Stimulated activated CD4-positive, alpha-beta T cell treated with anti-CD3 and anti-CD28 coated beads, Interleukin-4, amount 100 ng/mL, for 24 hours (primary cell): ENCODE results near the gene NKAIN2.
"Not testable (repeated sequence)": the region's sequence is repeated elsewhere in the genome, so short reads cannot be mapped to it uniquely, and the experiment has no call there.

Experiments used
- DNase-seq: peaks from one replicate; pipeline ENCODE4 v3.0.0-alpha.2; 2020

Gene NKAIN2

DNA sequence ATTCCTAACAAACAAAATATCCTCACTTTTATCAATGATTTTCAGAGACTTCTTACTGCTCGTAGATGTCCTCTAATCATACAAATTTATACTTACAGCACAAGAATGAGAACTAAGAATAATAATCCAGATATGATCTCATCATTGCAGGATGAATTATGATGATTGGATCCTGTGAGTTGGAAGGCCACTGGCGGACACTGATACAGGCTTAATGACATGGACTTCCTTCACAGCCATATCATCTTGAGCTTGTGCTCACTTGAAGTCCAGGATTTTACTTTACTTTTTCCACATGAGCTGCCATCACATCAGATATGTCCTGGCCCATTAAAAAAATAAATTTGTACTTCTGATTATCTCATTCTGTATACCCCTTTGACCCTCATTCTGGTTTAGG is 94.3 kb downstream of the NKAIN2 start:
- DNase-seq = no peak

DNA sequence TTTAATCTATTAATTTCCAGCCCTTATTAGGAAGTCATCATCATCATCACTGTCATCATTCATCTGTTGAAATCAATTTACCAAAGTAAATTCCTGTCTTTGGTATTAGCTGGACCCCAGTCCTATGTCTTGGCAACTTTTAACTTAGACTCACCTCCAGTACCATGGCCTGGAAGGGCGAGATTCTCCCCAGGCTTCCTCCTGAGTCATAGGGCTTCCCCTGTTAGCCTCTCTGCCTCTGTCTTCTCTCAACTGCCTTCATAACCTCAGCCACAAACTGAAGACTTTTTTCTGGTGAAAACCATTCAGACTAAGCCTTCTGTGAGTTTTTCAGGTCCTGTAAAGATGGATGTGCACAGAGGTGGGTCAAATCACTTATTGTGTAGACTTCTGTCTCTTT is 95.0 kb downstream of the NKAIN2 start:
- no peak for DNase-seq

DNA sequence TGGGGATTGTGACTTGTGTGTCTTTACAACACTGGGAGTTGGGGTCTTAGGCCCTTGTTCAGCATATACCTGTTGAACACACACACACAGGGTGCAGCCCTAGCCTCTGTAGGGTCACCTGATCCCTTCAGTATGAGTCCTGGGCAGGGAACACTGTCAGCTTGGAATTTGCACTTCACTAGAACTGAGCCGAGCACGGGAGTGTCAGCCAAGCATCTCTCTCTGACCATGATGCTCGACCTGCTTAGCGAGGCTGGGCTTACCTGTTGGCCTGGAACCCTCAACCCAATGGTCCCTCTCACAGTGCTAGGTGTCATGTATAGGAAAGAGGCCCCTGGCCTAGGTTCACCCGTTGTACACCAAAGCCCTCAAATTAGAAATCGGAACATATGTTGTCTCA is 96.1 kb downstream of the NKAIN2 start:
- no peak for DNase-seq

DNA sequence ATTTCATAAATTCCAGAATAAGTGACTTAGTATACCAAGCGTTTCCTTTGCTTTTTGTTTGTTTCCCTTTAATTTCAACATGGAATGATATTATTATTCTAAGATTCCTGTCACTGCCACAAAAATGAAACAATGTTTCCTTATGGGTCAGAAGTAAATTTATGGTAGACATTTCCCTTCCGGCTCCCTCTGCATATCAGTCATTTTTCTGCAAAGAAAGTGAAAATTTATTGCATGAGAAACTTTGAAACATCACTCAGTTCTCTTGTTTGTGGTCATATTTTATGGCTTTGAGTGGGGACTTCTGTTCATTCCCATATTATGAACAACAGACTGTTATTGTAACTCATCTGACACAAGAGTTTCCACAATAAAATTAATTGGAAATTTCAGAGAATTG is 97.8 kb downstream of the NKAIN2 start:
- no peak for DNase-seq

DNA sequence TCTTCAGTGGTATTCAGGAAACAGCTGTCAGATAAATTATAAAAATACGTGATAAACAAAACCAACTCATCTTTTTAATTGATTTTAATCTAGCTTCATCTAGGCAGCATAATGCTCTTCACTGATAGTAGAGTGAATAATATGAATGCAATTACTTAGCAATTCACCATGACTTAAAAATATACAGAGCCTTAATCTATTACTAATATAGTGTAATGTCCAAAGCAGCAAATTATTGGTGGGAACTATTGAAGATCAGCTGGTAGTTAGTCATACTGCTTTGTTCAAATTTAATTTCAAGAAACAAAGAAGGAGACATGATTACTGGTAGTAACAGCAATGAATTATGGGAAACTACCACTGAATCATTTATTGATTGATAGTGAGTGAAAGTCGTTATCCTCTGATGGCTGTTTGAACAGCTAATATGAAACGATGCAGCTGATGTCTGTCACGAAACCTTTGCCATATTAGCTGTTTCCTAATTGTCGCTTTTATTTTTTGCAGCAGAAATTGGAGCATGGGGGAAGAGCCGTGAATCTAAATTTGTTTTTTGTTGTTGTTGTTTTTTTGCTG is 99.2 kb downstream of the NKAIN2 start:
- no peak for DNase-seq

DNA sequence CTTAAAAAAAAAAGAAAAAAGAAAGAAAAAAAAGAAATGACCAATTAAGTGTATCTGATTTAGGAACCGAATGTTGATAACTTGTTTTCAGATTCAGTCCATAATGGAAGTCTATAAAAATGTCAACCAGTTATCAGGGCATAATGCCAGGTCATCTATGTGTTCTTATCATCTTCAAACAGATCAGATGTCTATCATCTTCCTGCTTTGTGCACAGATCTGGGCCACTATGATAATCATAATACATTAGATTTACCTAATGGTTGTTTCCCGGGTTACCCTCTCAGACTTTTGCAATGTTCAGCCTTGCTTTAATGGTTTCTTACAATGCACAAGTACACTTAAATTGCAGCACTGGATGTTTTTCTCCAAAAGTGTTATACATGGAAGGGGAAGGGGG is 100.6 kb downstream of the NKAIN2 start:
- DNase-seq = no peak

DNA sequence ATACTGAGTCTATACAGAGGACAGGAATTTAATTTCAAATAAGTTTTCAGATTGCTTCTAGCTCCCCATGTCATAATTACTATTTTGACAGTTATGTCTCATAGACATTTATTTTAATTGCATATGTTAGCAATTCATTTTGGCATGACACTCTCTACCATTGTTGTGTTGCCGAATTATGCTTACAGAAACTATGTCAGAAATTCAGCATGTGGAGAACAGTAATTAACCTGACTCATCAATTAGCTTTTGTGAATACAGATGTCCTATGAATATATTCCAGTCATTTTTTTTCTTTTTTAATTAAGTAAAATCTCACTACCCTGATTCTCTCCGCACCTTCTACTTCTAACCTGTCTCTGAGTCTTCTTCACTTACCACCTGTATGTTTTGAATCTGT is 105.1 kb downstream of the NKAIN2 start:
- DNase-seq = no peak

DNA sequence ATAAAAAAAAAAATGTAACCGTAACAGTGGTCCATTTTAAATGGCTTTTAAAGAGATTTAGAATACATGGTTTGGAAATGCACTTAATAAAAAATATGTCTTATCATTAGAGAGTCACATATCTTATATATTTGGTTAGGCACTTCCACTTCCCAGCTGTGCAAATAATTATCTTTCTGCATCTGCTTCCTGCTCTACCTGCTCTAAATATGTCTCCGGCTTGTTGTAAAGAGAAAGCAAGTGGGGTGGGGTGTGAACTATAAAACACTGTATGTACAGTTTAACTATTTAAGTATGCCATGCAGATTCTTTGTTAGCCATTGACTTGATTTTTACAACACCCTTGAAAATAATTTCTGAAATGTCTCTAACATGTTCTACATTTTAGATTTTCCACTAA is 106.3 kb downstream of the NKAIN2 start:
- DNase-seq = no peak

DNA sequence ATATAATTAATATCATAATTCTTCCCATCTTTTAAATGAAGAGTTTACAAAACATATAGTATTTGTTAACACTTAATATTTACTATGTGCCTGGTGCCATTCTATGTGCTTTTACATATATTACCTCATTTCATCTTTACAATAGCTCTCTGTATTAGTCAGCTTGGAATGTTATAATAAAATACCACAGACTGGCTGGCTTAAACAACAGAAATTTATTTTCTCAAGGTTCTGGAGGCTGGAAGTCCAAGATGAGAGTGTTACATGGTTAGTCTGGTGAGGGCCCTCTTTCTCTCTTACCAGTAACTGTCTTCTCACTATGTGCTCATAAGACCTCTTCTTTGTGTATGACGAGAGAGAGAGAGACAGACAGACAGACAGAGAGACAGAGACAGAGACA is 110.2 kb downstream of the NKAIN2 start:
- DNase-seq = no peak

DNA sequence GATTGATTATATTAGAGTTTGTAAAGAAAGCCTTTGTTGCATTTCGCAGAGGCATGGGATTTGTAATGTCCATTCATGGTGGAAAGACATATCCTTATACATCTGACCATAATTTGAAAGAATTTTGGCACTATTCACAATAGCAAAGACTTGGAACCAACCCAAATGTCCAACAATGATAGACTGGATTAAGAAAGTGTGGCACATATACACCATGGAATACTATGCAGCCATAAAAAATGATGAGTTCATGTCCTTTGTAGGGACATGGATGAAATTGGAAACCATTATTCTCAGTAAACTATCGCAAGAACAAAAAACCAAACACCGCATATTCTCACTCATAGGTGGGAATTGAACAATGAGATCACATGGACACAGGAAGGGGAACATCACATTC is 119.7 kb downstream of the NKAIN2 start:
- DNase-seq = not testable (repeated sequence)

DNA sequence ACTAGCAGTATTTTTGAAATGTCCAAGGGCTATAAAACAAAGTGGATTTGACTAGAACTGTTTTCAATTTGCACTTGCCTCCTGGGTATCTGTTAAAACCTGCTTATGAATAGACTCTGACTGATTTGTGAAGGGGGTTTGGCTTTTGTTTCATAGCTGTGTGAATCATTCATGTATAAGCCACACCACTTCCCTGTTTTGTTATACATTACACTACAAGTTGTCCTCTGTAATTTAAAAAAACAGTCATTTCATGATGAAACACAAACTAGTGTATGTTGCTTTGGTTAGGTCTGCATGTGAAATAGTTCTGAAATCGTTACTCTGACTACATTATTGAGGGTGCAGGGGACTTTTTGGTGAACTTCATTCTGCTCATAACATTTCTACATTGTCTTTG is 121.7 kb downstream of the NKAIN2 start:
- DNase-seq = no peak

DNA sequence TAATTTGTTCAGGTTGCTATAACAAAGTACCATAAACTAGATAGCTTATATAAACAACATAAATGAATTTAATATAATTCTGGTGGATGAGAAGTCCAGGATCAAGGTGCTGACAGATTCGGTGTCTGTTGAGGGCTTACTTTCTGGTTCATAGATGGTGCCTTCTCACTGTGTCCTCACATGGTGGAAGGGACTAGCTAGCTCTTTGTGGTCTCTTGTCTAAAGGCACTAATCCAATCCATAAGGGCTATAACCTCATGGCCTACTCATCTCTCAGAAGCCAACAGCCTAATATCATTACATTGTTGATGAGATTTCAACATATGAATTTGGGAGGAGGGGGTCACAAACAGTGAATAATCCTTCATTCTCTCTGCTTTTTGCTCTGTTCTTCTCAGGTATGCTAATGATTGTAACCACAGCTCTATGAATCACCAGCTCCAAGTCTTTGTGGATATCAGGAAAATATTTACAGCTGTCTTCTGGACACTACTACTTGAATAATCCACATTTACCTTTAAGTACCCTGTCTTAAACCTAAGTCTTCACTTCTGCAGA is 122.3 kb downstream of the NKAIN2 start:
- no peak for DNase-seq

DNA sequence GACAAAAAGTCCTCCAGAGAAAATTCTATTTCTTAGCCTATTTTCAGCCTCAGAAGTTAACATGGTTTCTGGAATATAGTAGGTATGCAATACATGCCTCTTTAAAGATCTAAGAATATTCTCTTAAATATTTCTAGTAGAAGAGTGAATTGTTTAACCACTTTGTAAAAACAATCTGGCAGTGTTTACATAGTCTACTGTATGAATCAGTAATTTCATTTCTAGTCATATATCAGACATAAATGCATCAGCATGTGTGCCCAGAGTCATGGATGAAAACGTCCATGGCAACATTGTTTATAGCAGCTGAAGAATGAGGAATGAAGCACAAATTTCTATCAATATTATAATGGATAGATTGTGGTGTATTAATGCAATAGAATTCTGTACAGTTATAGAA is 124.9 kb downstream of the NKAIN2 start:
- DNase-seq = no peak

DNA sequence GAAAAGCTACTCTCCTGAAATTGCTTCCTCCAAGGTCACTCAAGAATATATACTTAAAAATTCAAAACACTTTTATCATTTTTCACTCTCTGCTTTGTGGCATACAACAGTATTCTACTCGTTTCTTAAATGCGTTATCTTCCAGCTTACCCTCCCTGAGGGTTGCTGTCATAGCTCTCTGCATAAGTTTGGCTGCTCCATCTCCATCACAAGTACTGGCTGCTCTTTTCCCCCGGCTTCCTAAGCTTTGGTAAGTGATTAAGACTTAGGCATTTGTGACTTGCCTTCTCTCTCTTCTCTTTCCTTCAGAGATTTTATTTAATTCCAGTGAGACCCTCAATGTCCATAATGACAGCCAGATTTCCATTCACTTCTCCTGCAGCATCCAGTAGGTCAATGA is 128.3 kb downstream of the NKAIN2 start:
- DNase-seq = no peak

DNA sequence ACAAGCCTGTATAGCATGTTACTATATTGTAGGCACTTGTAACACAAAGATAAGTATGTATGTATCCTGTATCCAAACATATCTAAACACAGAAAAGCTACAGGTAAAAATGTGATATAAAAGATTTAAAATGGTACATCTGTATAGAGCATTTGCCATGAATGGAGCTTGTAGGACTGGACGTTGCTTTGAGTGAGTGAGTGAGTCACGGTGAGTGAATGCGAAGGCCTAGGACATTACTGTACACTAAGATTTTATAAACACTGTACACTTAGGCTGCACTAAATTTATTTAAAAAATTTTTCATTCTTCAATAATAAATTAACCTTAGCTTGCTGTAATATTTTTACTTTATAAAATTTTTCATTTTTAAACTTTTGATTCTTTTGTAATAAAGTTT is 136.9 kb downstream of the NKAIN2 start:
- no peak for DNase-seq

DNA sequence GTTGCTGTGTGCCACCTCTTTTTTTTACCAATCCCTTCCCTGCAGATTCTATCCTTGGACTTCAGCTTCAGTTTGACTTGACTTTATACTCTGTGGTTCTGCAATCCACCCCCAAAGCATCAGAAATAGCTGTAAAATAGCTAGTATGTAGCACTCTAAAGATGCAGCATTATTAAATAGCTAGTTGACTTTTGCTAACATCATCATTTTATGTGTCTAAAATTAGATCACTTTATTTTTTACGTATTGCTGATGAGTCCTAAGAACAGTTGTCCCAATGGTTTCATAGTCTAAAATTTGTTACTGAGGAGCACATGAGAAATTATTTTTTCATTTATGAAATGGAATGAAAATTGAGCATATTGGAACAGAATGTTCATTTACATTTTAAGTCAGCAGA is 138.2 kb downstream of the NKAIN2 start:
- no peak for DNase-seq

DNA sequence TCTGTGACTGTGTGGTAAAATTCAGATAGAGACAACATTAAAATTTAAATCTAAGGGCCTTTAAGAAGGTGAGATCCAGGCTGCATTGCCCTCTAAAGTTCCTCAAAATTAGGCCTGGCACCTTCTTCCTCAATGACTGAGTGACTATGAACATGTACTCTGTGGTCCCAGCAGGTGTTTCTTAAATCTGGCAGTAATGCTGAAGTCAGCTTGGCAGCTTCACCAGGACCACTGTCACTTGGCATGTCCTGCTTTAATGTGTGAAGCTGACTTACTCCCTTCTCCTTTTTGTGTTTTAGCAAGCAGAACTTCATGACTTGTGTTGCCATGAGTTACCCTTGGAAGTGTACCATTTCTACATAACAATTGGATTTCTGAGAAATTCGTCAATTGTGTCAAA is 141.7 kb downstream of the NKAIN2 start:
- DNase-seq = no peak

DNA sequence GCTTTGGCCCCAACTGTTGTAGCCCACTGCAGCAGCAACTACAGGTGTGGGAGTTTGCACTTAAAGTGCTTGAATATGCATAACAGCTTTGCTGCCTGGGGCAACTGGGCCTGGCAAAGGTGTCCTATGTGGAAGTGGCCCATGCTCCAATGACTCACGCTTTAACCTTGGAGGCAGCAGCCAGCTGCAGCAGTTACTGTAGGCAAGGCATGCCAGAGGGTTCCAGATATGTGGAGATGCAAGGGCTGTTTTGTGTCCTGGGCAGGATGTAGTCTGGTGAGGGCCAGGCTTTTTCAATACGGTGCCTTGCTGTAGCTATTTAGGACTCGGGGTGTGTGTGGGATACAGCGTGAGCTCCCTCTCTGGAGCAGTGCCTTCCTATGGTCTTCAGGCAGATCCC is 150.3 kb downstream of the NKAIN2 start:
- no peak for DNase-seq

DNA sequence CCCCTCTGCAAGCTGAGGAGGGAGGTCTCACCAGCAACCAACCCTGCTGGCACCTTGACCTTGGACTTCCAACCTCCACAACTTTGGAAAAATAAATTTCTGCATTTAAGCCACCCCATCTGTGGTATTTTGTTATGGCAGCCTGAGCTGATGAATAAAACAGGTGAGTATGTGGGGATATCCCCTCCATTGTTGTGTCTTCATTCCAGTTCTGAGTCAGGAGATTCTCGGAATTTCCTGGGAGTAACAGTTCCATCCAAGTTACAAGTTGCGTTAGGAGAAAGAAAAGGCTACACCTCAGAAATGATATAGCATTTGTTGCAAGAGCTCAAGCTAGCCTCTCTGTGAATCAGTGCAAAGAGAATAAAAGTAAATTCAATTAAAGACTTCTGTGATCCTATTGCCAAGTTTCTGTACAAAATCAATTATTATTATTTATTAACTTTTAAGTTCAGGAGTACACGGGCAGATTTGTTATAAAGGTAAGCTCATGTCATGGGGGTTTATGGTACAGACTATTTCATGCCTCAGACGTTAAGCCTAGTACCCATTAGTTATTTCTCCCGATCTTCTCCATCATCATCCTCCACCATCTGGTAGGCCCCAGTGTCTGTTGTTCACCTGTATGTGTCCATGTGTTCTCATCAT is 153.0 kb downstream of the NKAIN2 start:
- no peak for DNase-seq

DNA sequence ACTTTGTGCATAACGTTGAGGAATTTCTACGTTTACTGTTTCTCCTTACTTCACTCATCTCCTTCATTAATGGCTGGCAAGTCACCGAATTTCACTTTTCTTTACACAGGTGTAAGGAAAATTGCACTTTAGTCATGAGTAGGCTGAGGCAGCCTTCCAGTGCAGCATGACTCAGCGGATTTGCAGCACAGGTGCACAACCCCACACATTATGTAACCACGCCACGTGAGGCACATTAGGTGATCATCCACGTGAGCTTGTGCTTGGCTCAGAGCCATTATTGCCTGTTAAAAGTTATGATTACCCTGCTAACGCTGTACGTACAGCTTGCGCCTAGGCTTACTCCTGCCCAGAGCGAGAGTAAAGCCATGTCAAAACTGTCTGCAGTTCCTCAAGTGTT is 158.8 kb downstream of the NKAIN2 start:
- DNase-seq = no peak

DNA sequence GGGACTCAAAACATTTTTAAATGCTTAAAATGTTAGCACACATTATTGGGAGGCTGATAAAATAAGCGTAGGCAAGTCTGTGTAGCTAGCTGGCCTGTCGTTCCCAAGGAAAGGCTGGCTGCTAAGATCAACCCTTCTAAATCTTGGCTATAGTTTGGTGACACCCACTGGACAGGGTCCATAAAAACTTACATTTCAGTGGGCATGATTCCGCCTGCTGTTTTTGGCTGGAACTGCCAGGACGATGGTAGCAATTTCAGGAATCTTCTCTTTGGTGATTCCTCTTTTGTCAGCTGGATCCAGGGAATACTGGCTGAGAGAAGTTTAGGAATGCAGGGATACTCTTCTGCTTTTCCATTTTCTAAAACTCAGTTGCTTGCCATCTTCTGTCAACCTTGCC is 162.2 kb downstream of the NKAIN2 start:
- DNase-seq = no peak

DNA sequence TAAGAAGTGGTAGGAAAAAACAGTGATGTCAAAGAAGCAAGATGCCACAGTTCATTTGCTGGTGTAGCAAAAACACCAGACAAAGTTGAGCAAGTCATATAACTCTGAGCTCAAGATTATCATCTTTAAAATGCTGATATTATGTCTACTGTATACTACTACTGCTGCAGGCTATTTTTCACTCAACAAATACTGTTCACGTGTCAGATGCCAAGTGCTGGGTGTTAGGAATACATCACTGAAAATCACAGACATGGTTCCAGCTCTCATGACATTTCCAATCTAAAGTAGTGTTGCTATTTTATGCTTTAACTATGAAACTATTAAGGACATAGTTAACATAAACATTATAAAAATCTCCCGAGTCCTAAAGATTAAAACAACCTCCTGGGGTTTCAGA is 163.0 kb downstream of the NKAIN2 start:
- DNase-seq = no peak

DNA sequence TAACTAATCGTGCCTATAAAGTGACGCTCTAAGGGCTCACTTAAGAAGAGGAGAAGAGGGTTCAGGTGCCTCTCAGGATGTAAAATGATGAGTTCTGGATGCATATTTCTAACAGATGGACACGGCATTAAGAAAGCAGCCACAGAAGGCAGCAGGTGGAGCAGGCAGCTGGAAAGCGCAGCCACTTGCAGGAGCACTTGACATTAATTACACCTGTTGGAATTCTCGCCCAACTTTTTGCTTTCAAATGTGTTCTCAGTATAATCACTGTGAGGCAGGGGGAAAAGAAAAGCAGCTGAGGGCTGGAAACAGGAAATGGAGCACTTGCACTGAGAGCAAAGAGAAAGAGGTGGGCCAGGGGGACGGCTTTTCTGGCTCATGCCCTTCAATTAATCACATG is 164.2 kb downstream of the NKAIN2 start:
- DNase-seq = no peak

DNA sequence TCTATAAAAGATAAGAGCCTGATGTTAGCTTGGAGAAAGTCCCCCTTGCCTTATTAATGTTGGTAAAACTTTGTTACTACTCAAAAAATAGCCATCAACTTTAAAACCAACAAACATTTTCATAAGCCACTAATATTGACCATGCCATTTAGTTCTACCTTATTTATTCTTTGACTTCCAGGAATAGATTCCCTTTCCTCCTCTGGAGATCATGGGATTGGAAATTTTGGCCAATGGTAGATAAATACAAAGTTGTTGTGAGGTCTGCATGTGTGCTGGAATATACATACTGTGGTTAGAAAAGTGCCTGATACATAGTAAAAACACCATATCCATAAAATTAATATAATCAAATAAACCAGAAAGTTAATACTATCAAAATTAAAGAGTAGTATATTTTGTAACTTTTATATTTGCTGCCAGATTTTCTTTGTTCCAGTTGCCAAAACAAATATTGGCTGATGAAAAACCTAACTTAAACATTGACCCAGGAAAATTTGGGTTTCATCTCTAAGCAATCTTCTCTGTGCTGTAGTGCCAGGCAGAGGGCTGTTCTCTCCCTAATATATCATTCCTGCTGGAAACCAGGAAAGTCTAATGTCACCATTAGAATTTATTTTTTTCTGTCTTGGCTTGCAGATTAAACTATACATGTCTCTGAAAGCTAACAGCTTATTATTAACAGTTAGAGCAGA is 169.1 kb downstream of the NKAIN2 start:
- no peak for DNase-seq

DNA sequence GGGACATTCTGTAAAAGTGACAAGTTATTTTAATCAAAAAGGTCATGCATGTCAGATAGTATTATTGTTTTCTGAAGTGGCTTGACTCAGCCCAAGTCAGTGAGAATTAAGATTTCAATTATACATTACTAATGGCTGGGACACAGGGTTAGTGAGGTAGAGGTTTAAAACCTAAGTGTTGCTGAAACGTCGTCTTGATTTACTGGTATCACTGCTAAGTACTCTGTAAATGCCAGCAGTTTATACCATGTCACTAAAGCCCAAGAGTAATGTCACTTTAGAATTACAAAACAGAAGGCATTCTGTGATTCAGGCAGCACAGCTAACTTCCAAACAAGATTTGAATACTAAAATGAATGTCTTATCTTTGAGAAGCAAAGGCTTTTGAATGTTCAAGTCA is 176.6 kb downstream of the NKAIN2 start:
- no peak for DNase-seq
